ENCODE measurements around the gene TMEM33.

TMEM33 gene

GRCh38 chr4:41990365-41991111 is 55.3 kb downstream of the TMEM33 start, which contains the start of gene SLC30A9:
Gene SLC30A9 (plus strand): TSS chr4:41990530. CDS start chr4:41990652, 122 bp downstream.
- intact Hi-C loops (cut with DNase I; ENCODE audit: low total_unique reads) = loop anchor here (5.0 kb wide), 1 partner anchor 53 kb away; the partner anchor contains the start of gene TMEM33
- H3K36me3 ChIP-seq = no peaks in the 10 kb centered on the region
- peak within 1 kb of the TSS; percentile 87 to 95 for H3K4me3 ChIP-seq
- H3K27ac ChIP-seq = peak within 1 kb of the TSS; percentile 82 to 84
- H3K27me3 ChIP-seq = no peaks in the 10 kb centered on the region
- H3K9me3 ChIP-seq = no peaks in the 10 kb centered on the region
- H3K4me1 ChIP-seq = peaks cover 3 to 45% (median 18%) of the 10 kb centered on the region in 4 donors
- TF ChIP-seq CTCF (IDR thresholded peaks at IDR 0.05) = peak; percentile 32 to 46
- peak; percentile 96 to 97 for DNase-seq

DNA sequence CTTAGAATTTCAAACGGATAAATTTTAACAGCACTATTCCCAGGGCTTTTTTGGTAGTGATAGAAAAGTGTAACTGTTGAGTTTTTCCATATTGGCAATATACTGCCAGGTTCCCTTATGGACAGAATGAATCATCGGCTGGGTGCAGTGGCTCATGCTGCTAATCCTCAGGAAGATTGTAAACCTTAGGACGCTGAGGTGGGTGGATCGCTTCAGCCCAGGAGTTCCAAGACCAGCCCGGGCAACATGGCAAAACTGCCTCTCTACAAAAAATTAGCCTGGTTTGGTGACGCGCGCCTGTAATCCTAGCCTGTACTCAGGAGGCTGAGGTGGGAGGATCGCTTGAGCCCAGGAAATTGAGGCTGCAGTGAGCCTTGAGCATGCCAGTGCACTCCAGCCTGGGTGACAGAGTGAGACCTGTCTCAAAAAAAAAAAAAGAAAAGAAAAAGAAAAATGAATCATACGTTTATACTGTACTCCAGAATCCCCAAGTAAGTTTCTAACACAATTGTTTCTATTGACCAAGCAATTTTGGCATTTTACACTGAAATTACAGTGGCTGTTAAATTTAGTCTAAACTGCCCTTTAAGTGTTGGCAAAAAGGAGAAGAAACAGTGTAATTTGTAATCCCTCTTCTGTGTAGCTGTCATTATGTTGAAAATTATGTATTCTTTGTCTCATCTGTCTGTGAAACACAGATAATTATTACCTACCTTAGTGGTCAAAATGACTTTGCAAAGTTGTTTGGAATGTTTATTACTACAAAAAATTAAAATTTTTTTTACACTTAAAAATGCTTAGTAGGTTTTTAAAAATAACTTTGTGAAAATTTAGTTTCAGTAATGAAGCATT is 56.9 kb downstream of the TMEM33 start:
- intact Hi-C loops (cut with DNase I; ENCODE audit: low total_unique reads) = loop anchor here (5.0 kb wide), 1 partner anchor 55 kb away; the partner anchor contains the start of gene TMEM33
- H3K4me3 ChIP-seq = peak overlapping the region in 1 of 2 donors; percentile 87
- TF ChIP-seq CTCF (IDR thresholded peaks at IDR 0.05) = no peak

GRCh38 chr4:41992967-41993857 is 58.0 kb downstream of the TMEM33 start:
- Histone ChIP-seq H3K4me1 (peaks cover 3 to 45% (median 18%) of the 10 kb centered on the region in 4 donors), H3K27me3 (no peaks in the 10 kb centered on the region), H3K27ac (no peak overlapping the region), H3K9me3 (no peaks in the 10 kb centered on the region), H3K4me3 (no peak overlapping the region), H3K36me3 (peaks cover 0 to 5% (median 0%) of the 10 kb centered on the region in 3 donors)
- no peak for TF ChIP-seq CTCF (IDR thresholded peaks at IDR 0.05)
- intact Hi-C loops (cut with DNase I; ENCODE audit: low total_unique reads) = loop anchor here (5.0 kb wide), 1 partner anchor 56 kb away; the partner anchor contains the start of gene TMEM33
- no peak for DNase-seq

More for the DNA sequence above, 56.9 kb downstream of the TMEM33 start:
- no peaks in the 10 kb centered on the region for H3K9me3 ChIP-seq
- H3K36me3 ChIP-seq = peaks cover 0 to 5% (median 0%) of the 10 kb centered on the region in 3 donors
- DNase-seq = no peak
- no peaks in the 10 kb centered on the region for H3K27me3 ChIP-seq
- no peak overlapping the region for H3K27ac ChIP-seq
- H3K4me1 ChIP-seq = peaks cover 3 to 45% (median 18%) of the 10 kb centered on the region in 4 donors

- Histone ChIP-seq H3K27me3 (no peaks in the 10 kb centered on the region), H3K4me3 (no peak overlapping the region), H3K4me1 (peaks cover 3 to 32% (median 14%) of the 10 kb centered on the region in 4 donors), H3K36me3 (peaks cover 0 to 5% (median 0%) of the 10 kb centered on the region in 3 donors), H3K27ac (no peak overlapping the region), H3K9me3 (no peaks in the 10 kb centered on the region)
- intact Hi-C loops (cut with DNase I; ENCODE audit: low total_unique reads) = loop anchor here (5.0 kb wide), 1 partner anchor 57 kb away; the partner anchor contains the start of gene TMEM33
- DNase-seq = no peak
- TF ChIP-seq CTCF (IDR thresholded peaks at IDR 0.05) = no peak
These were observed 59.3 kb downstream of the TMEM33 start for GRCh38 chr4:41994461-41994985.

Data from tibial artery (tissue), 4 donors.